ENCODE measurements around the gene C16orf87. TPM values are rescaled to one million over a fixed set of nuclear protein-coding genes. Genes with fewer than 3 reads are reported as not detected.
"Not testable (repeated sequence)": the region's sequence is repeated elsewhere in the genome, so short reads cannot be mapped to it uniquely, and the experiment has no call there.

Gene C16orf87
- total RNA-seq, 1 donor from 2014 or later, result 8.2 TPM

GRCh38 chr16:46785076-46785845 lies 45.7 kb downstream of the C16orf87 start:
- ATAC-seq (no peak), DNase-seq (no peak)
- Histone ChIP-seq H3K4me1 (peaks cover 3% of the 10 kb centered on the region), H3K27ac (no peak overlapping the region), H3K36me3 (no peaks in the 10 kb centered on the region), H3K9me3 (no peaks in the 10 kb centered on the region), H3K27me3 (no peaks in the 10 kb centered on the region), H3K4me3 (no peak overlapping the region)
- intact Hi-C loops (cut with DNase I), result no loop called here
- TF ChIP-seq CTCF (IDR thresholded peaks at IDR 0.05), result no peak

GRCh38 chr16:46784569-46784968 lies 46.4 kb downstream of the C16orf87 start:
- ATAC-seq; H3K27me3 ChIP-seq; H3K4me1 ChIP-seq; H3K36me3 ChIP-seq; H3K4me3 ChIP-seq; H3K9me3 ChIP-seq; H3K27ac ChIP-seq; intact Hi-C loops (cut with DNase I); DNase-seq: not testable (repeated sequence)

- no peak for DNase-seq
- intact Hi-C loops (cut with DNase I), result no loop called here
Observed at GRCh38 chr16:46783800-46784199, 47.2 kb downstream of the C16orf87 start.

GRCh38 chr16:46782320-46782719 lies 48.7 kb downstream of the C16orf87 start:
- intact Hi-C loops (cut with DNase I), result no loop called here
- Histone ChIP-seq H3K27me3 (no peaks in the 10 kb centered on the region), H3K4me3 (no peak overlapping the region), H3K9me3 (no peaks in the 10 kb centered on the region), H3K36me3 (no peaks in the 10 kb centered on the region), H3K27ac (no peak overlapping the region), H3K4me1 (no peaks in the 10 kb centered on the region)
- DNase-seq (no peak), ATAC-seq (no peak)
- no peak for TF ChIP-seq CTCF (IDR thresholded peaks at IDR 0.05)

More at GRCh38 chr16:46783800-46784199, 47.2 kb downstream of the C16orf87 start:
- H3K36me3 ChIP-seq, result no peaks in the 10 kb centered on the region
- peaks cover 3% of the 10 kb centered on the region for H3K4me1 ChIP-seq
- no peaks in the 10 kb centered on the region for H3K27me3 ChIP-seq
- ATAC-seq, result no peak
- H3K4me3 ChIP-seq, result no peak overlapping the region
- no peak overlapping the region for H3K27ac ChIP-seq
- TF ChIP-seq CTCF (IDR thresholded peaks at IDR 0.05), result no peak
- H3K9me3 ChIP-seq, result no peaks in the 10 kb centered on the region

GRCh38 chr16:46777804-46778203 lies 53.2 kb downstream of the C16orf87 start:
- no peak overlapping the region for H3K4me3 ChIP-seq
- H3K4me1 ChIP-seq, result no peaks in the 10 kb centered on the region
- no peaks in the 10 kb centered on the region for H3K27me3 ChIP-seq
- intact Hi-C loops (cut with DNase I), result no loop called here
- TF ChIP-seq CTCF (IDR thresholded peaks at IDR 0.05), result no peak
- ATAC-seq (peak; percentile 10), DNase-seq (no peak)
- no peaks in the 10 kb centered on the region for H3K9me3 ChIP-seq
- H3K36me3 ChIP-seq, result no peaks in the 10 kb centered on the region
- no peak overlapping the region for H3K27ac ChIP-seq

- intact Hi-C loops (cut with DNase I), result no loop called here
- ATAC-seq, result no peak
- no peak for TF ChIP-seq CTCF (IDR thresholded peaks at IDR 0.05)
- Histone ChIP-seq H3K4me3 (no peak overlapping the region), H3K36me3 (no peaks in the 10 kb centered on the region), H3K4me1 (no peaks in the 10 kb centered on the region), H3K9me3 (no peaks in the 10 kb centered on the region), H3K27me3 (no peaks in the 10 kb centered on the region), H3K27ac (no peak overlapping the region)
- no peak for DNase-seq
Observed at GRCh38 chr16:46775214-46775613, 55.8 kb downstream of the C16orf87 start.

All from upper lobe of right lung (tissue), 1 donor.